ENCODE results near the gene TPO. TPM values are rescaled to one million over a fixed set of nuclear protein-coding genes. Genes with fewer than 3 reads are reported as not detected.

TPO gene
- total RNA-seq, 1 experiment from 2014 or later, result not detected

GRCh38 chr2:1472350-1472749 lies 59.1 kb downstream of the TPO start:
- ChIA-PET CTCF (no interaction called here), POLR2A (no interaction called here)
- peaks cover 54% of the 10 kb centered on the region for H3K9me3 Mint-ChIP-seq
- ATAC-seq, result no peak
- TF ChIP-seq, protein P1, sequence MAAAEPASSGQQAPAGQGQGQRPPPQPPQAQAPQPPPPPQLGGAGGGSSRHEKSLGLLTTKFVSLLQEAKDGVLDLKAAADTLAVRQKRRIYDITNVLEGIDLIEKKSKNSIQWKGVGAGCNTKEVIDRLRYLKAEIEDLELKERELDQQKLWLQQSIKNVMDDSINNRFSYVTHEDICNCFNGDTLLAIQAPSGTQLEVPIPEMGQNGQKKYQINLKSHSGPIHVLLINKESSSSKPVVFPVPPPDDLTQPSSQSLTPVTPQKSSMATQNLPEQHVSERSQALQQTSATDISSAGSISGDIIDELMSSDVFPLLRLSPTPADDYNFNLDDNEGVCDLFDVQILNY (CRISPR knock-in tag; IDR thresholded peaks at IDR 0.05), result no peak
- TF ChIP-seq, protein P2, sequence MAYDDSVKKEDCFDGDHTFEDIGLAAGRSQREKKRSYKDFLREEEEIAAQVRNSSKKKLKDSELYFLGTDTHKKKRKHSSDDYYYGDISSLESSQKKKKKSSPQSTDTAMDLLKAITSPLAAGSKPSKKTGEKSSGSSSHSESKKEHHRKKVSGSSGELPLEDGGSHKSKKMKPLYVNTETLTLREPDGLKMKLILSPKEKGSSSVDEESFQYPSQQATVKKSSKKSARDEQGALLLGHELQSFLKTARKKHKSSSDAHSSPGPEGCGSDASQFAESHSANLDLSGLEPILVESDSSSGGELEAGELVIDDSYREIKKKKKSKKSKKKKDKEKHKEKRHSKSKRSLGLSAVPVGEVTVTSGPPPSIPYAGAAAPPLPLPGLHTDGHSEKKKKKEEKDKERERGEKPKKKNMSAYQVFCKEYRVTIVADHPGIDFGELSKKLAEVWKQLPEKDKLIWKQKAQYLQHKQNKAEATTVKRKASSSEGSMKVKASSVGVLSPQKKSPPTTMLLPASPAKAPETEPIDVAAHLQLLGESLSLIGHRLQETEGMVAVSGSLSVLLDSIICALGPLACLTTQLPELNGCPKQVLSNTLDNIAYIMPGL (CRISPR knock-in tag; IDR thresholded peaks at IDR 0.05), result no peak
- TF ChIP-seq, protein P3, sequence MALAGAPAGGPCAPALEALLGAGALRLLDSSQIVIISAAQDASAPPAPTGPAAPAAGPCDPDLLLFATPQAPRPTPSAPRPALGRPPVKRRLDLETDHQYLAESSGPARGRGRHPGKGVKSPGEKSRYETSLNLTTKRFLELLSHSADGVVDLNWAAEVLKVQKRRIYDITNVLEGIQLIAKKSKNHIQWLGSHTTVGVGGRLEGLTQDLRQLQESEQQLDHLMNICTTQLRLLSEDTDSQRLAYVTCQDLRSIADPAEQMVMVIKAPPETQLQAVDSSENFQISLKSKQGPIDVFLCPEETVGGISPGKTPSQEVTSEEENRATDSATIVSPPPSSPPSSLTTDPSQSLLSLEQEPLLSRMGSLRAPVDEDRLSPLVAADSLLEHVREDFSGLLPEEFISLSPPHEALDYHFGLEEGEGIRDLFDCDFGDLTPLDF (CRISPR knock-in tag; IDR thresholded peaks at IDR 0.05), result no peak
- TF ChIP-seq FOXK1 (CRISPR knock-in tag; IDR thresholded peaks at IDR 0.05) (no peak), MYBL2 (CRISPR knock-in tag; IDR thresholded peaks at IDR 0.05) (no peak)
- DNase-seq (ENCODE audit: low spot score), result no peak
- peaks cover 10% of the 10 kb centered on the region for H3K4me1 Mint-ChIP-seq
- peaks cover 39% of the 10 kb centered on the region for H3K36me3 Mint-ChIP-seq
- H3K27ac Mint-ChIP-seq, result no peak overlapping the region
- no peak overlapping the region for H3K4me3 Mint-ChIP-seq
- H3K27me3 Mint-ChIP-seq (ENCODE audit: low read depth), result peaks cover 18% of the 10 kb centered on the region

- Mint-ChIP-seq H3K4me3 (no peak overlapping the region), H3K9me3 (peaks cover 15% of the 10 kb centered on the region), H3K27me3 (ENCODE audit: low read depth) (no peaks in the 10 kb centered on the region), H3K27ac (no peak overlapping the region), H3K4me1 (peaks cover 10% of the 10 kb centered on the region), H3K36me3 (peaks cover 10% of the 10 kb centered on the region)
- TF ChIP-seq ETV6 (CRISPR knock-in tag; IDR thresholded peaks at IDR 0.05) (no peak), TCF7 (CRISPR knock-in tag; IDR thresholded peaks at IDR 0.05; ENCODE audit: low read depth) (no peak), RORB (CRISPR knock-in tag; IDR thresholded peaks at IDR 0.05) (no peak), MAX (CRISPR knock-in tag; IDR thresholded peaks at IDR 0.05) (no peak), TEAD1 (CRISPR knock-in tag; IDR thresholded peaks at IDR 0.05) (no peak), GRHL2 (CRISPR knock-in tag; IDR thresholded peaks at IDR 0.05; ENCODE audit: insufficient replicate concordance, severe bottlenecking) (no peak), STAT6 (CRISPR knock-in tag; conservative IDR thresholded peaks at IDR 0.05; ENCODE audit: low read depth) (no peak), MXD4 (CRISPR knock-in tag; IDR thresholded peaks at IDR 0.05; ENCODE audit: borderline replicate concordance) (no peak), FOXP4 (CRISPR knock-in tag; IDR thresholded peaks at IDR 0.05) (no peak), CREM (CRISPR knock-in tag; IDR thresholded peaks at IDR 0.05) (no peak), SMAD4 (CRISPR knock-in tag; IDR thresholded peaks at IDR 0.05) (no peak), GTF2I (CRISPR knock-in tag; conservative IDR thresholded peaks at IDR 0.05) (no peak)
- TF ChIP-seq, protein P2 (CRISPR knock-in tag; IDR thresholded peaks at IDR 0.05), result no peak
- TF ChIP-seq, protein P4, sequence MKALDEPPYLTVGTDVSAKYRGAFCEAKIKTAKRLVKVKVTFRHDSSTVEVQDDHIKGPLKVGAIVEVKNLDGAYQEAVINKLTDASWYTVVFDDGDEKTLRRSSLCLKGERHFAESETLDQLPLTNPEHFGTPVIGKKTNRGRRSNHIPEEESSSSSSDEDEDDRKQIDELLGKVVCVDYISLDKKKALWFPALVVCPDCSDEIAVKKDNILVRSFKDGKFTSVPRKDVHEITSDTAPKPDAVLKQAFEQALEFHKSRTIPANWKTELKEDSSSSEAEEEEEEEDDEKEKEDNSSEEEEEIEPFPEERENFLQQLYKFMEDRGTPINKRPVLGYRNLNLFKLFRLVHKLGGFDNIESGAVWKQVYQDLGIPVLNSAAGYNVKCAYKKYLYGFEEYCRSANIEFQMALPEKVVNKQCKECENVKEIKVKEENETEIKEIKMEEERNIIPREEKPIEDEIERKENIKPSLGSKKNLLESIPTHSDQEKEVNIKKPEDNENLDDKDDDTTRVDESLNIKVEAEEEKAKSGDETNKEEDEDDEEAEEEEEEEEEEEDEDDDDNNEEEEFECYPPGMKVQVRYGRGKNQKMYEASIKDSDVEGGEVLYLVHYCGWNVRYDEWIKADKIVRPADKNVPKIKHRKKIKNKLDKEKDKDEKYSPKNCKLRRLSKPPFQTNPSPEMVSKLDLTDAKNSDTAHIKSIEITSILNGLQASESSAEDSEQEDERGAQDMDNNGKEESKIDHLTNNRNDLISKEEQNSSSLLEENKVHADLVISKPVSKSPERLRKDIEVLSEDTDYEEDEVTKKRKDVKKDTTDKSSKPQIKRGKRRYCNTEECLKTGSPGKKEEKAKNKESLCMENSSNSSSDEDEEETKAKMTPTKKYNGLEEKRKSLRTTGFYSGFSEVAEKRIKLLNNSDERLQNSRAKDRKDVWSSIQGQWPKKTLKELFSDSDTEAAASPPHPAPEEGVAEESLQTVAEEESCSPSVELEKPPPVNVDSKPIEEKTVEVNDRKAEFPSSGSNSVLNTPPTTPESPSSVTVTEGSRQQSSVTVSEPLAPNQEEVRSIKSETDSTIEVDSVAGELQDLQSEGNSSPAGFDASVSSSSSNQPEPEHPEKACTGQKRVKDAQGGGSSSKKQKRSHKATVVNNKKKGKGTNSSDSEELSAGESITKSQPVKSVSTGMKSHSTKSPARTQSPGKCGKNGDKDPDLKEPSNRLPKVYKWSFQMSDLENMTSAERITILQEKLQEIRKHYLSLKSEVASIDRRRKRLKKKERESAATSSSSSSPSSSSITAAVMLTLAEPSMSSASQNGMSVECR (CRISPR knock-in tag; IDR thresholded peaks at IDR 0.05; ENCODE audit: borderline replicate concordance), result no peak
- no peak for DNase-seq (ENCODE audit: low spot score)
- ATAC-seq, result no peak
- ChIA-PET POLR2A (no interaction called here), CTCF (interaction anchor here (1.0 kb wide), 1 partner anchor 15 kb away, joined by 3 read pairs; no protein-coding TSS in a partner anchor)
These were observed 63.4 kb downstream of the TPO start for GRCh38 chr2:1476617-1477195.
